HEK293 (cell line): Measurements from ENCODE around the gene ATAD1.
"Not testable (repeated sequence)": the region's sequence is repeated elsewhere in the genome, so short reads cannot be mapped to it uniquely, and the experiment has no call there.

Experiments
- CTCF ChIA-PET: fragments of 350-600 bp; formaldehyde crosslinking; extraction: SDS; loops from one replicate; lab custom pipeline; 2021; ENCODE audit warnings: antibody characterized with exemption; lab: Yijun Ruan, JAX
- POLR2A ChIA-PET: fragments of 300-600 bp; formaldehyde crosslinking; extraction: SDS; loops from one replicate; lab custom pipeline; 2020; ENCODE audit warnings: antibody characterized with exemption, inconsistent platforms; lab: Yijun Ruan, JAX
- H3K27ac ChIP-seq: fragments of 200-500 bp; sonication (Bioruptor generic); 2 replicates; pipeline ENCODE4 v1.5.1; 2014; ENCODE audit warnings: low read depth, low read length, control low read depth, inconsistent platforms; ENCODE audit errors: extremely low read depth
- H3K36me3 ChIP-seq, 2 experiments: fragments of 200-500 bp in 1 of 2; sonication (Bioruptor generic) in 1 of 2; 1 replicate in 1 of 2; 2 replicates in 1 of 2; pipeline ENCODE4 v1.5.1; 2014 to 2017; ENCODE audit warnings: inconsistent platforms in 2 of 2, low read length in 2 of 2; ENCODE audit not compliant: control insufficient read depth in 2 of 2, insufficient read depth in 1 of 2
- H3K4me1 ChIP-seq: fragments of 200-500 bp; sonication (Bioruptor generic); 2 replicates; pipeline ENCODE4 v1.5.1; 2014; ENCODE audit warnings: mild to moderate bottlenecking, low read length, inconsistent platforms; ENCODE audit not compliant: control insufficient read depth, insufficient read depth
- H3K4me3 ChIP-seq: 2 replicates; pipeline ENCODE4 v1.5.1; 2011; ENCODE audit warnings: low read depth, mild to moderate bottlenecking, control low read depth, low read length, moderate library complexity
- H3K9me3 ChIP-seq: fragments of 200-500 bp; sonication (Bioruptor generic); 2 replicates; pipeline ENCODE4 v1.5.1; 2014; ENCODE audit warnings: low read depth, low read length, inconsistent platforms; ENCODE audit not compliant: control insufficient read depth, insufficient read depth
- GFI1B ChIP-seq: fragments of 450-650 bp; formaldehyde crosslinking; IDR thresholded peaks from 2 replicates; pipeline ENCODE4 v1.5.1; 2016; ENCODE audit warnings: missing biosample characterization, missing genetic modification characterization
- MYNN ChIP-seq: fragments of 450-650 bp; formaldehyde crosslinking; IDR thresholded peaks from 2 replicates; pipeline ENCODE4 v1.5.1; 2016; ENCODE audit warnings: missing biosample characterization, missing genetic modification characterization, borderline replicate concordance
- YY1 ChIP-seq: fragments of 450-650 bp; formaldehyde crosslinking; IDR thresholded peaks from 2 replicates; pipeline ENCODE4 v1.5.1; 2018; ENCODE audit warnings: missing biosample characterization, missing genetic modification characterization
- ZBTB17 ChIP-seq: fragments of 450-650 bp; formaldehyde crosslinking; IDR thresholded peaks from 2 replicates; pipeline ENCODE4 v1.5.1; 2016; ENCODE audit warnings: missing biosample characterization, missing genetic modification characterization
- ZNF174 ChIP-seq: fragments of 450-650 bp; formaldehyde crosslinking; IDR thresholded peaks from 2 replicates; pipeline ENCODE4 v1.5.0; 2017; ENCODE audit warnings: missing biosample characterization, mild to moderate bottlenecking, missing genetic modification characterization
- ZNF335 ChIP-seq: fragments of 450-650 bp; formaldehyde crosslinking; conservative IDR thresholded peaks from 2 replicates; pipeline ENCODE4 v1.5.1; 2016; ENCODE audit warnings: missing biosample characterization, missing genetic modification characterization
- ZNF366 ChIP-seq: fragments of 450-650 bp; formaldehyde crosslinking; conservative IDR thresholded peaks from 2 replicates; pipeline ENCODE4 v1.5.1; 2016; ENCODE audit warnings: missing biosample characterization, missing genetic modification characterization
- ZNF394 ChIP-seq: fragments of 450-650 bp; formaldehyde crosslinking; IDR thresholded peaks from 2 replicates; pipeline ENCODE4 v1.5.1; 2016; ENCODE audit warnings: missing biosample characterization, missing genetic modification characterization, mild to moderate bottlenecking, moderate library complexity, borderline replicate concordance
- ZNF571 ChIP-seq: fragments of 450-650 bp; formaldehyde crosslinking; IDR thresholded peaks from 2 replicates; pipeline ENCODE4 v1.5.0; 2017; ENCODE audit warnings: missing biosample characterization, missing genetic modification characterization
- ZNF660 ChIP-seq: fragments of 450-650 bp; IDR thresholded peaks from 2 replicates; pipeline ENCODE4 v1.5.1; 2018; ENCODE audit warnings: missing biosample characterization, mild to moderate bottlenecking, missing genetic modification characterization
- TF ChIP-seq, protein P1 (sequence below): IDR thresholded peaks from 2 replicates; pipeline ENCODE4 v1.6.1; 2011; ENCODE audit warnings: mild to moderate bottlenecking, low read depth, low read length, borderline replicate concordance
- TF ChIP-seq, protein P2 (sequence below): fragments of 450-650 bp; formaldehyde crosslinking; IDR thresholded peaks from 2 replicates; pipeline ENCODE4 v1.5.1; 2016; ENCODE audit warnings: missing biosample characterization, missing genetic modification characterization
- TF ChIP-seq, protein P3 (sequence below): fragments of 450-650 bp; formaldehyde crosslinking; optimal IDR thresholded peaks from 2 replicates; pipeline ENCODE3; 2016; ENCODE audit warnings: missing biosample characterization, mild to moderate bottlenecking, missing genetic modification characterization
- TF ChIP-seq, protein P4 (sequence below): fragments of 450-650 bp; formaldehyde crosslinking; IDR thresholded peaks from 2 replicates; pipeline ENCODE4 v1.5.1; 2016; ENCODE audit warnings: missing biosample characterization, missing genetic modification characterization

ATAD1 gene

DNA sequence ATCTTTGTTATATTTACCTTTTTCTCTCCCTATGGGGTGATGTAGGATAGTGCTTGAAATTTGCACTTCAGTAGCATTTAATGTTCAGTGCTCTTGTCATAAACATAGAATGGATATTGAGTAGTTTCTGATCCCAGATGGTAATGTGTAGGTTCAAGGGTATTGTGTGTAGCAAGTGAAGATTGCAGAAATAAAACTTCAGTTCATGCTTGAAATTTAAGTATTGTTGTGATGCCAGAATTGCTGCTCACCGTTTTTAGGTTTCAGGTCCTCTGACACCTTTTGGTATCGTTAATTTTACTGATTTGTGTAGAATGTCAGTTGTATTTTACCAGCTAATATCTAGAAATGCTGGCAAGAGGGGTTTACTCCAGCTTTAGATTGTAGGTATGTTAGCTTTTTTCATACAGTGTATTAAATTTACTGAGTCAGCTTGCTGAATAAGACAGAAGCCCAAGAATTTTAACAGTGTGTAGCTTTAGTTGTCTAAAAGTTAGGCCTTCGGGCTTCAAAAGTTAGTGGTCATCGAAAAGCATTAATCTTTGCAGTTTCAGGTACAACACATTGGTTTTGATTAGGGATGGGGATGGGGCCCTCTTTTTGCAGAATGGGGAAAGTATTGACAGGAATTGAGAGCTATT, 47.3 kb upstream of the ATAD1 start (continued):
- TF ChIP-seq, protein P1, sequence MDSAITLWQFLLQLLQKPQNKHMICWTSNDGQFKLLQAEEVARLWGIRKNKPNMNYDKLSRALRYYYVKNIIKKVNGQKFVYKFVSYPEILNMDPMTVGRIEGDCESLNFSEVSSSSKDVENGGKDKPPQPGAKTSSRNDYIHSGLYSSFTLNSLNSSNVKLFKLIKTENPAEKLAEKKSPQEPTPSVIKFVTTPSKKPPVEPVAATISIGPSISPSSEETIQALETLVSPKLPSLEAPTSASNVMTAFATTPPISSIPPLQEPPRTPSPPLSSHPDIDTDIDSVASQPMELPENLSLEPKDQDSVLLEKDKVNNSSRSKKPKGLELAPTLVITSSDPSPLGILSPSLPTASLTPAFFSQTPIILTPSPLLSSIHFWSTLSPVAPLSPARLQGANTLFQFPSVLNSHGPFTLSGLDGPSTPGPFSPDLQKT: no peak
- no peak for TF ChIP-seq MYNN (tag by site-specific recombination)

DNA sequence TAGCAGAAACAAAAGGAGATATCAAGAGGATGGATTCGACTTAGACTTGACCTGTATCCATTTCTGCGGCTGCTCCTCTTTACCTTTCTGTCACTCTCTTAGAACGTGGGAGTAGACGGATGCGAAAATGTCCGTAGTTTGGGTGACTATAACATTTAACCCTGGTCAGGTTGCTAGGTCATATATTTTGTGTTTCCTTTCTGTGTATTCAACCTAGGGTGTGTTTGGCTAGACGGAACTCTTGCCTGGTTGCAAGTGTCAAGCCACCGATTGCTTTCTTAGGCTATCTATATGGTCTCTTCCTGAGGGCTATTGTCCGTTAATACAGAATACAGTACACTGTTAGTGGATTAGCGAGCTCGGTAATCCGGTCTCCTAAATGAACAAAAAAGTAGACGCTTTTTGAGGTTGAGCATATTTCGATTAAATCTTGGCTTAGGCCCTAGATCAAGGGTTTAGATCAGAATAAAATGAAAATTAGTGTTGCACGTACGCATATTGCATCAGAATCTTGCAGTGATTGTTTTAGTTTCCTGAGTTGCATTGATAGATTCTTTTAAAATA, 46.6 kb upstream of the ATAD1 start:
- Histone ChIP-seq H3K36me3 (no peaks in the 10 kb centered on the region), H3K4me3 (peak overlapping the region; percentile 60), H3K4me1 (peaks cover 14% of the 10 kb centered on the region; the same call in 1 of the 2 replicates), H3K9me3 (no peaks in the 10 kb centered on the region), H3K27ac (peak overlapping the region; percentile 99)
- POLR2A ChIA-PET: interaction anchor here (1.1 to 2.0 kb wide), 2 partner anchors 10 to 19 kb away, joined by 3 to 5 read pairs; no protein-coding TSS in a partner anchor
- CTCF ChIA-PET: no interaction called here
- TF ChIP-seq, protein P2, sequence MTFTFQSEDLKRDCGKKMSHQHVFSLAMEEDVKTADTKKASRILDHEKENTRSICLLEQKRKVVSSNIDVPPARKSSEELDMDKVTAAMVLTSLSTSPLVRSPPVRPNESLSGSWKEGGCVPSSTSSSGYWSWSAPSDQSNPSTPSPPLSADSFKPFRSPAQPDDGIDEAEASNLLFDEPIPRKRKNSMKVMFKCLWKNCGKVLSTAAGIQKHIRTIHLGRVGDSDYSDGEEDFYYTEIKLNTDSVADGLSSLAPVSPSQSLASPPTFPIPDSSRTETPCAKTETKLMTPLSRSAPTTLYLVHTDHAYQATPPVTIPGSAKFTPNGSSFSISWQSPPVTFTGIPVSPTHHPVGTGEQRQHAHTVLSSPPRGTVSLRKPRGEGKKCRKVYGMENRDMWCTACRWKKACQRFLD: no peak
- TF ChIP-seq ZNF660 (tag by site-specific recombination) (0 out of 2 replicates have a peak, but pooled peaks have one; percentile 19), ZNF174 (no peak), GFI1B (tag by site-specific recombination) (peak; percentile 65), ZNF335 (tag by site-specific recombination) (peak; percentile 16; the same call in 1 of the 2 replicates), MYNN (tag by site-specific recombination) (no peak), ZBTB17 (tag by site-specific recombination) (peak; percentile 92), ZNF571 (tag by site-specific recombination) (no peak), ZNF366 (tag by site-specific recombination) (0 out of 2 replicates have a peak, but pooled peaks have one; percentile 20)
- TF ChIP-seq, protein P3, sequence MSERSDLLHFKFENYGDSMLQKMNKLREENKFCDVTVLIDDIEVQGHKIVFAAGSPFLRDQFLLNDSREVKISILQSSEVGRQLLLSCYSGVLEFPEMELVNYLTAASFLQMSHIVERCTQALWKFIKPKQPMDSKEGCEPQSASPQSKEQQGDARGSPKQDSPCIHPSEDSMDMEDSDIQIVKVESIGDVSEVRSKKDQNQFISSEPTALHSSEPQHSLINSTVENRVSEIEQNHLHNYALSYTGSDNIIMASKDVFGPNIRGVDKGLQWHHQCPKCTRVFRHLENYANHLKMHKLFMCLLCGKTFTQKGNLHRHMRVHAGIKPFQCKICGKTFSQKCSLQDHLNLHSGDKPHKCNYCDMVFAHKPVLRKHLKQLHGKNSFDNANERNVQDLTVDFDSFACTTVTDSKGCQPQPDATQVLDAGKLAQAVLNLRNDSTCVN (tag by site-specific recombination): no peak
- TF ChIP-seq, protein P4, sequence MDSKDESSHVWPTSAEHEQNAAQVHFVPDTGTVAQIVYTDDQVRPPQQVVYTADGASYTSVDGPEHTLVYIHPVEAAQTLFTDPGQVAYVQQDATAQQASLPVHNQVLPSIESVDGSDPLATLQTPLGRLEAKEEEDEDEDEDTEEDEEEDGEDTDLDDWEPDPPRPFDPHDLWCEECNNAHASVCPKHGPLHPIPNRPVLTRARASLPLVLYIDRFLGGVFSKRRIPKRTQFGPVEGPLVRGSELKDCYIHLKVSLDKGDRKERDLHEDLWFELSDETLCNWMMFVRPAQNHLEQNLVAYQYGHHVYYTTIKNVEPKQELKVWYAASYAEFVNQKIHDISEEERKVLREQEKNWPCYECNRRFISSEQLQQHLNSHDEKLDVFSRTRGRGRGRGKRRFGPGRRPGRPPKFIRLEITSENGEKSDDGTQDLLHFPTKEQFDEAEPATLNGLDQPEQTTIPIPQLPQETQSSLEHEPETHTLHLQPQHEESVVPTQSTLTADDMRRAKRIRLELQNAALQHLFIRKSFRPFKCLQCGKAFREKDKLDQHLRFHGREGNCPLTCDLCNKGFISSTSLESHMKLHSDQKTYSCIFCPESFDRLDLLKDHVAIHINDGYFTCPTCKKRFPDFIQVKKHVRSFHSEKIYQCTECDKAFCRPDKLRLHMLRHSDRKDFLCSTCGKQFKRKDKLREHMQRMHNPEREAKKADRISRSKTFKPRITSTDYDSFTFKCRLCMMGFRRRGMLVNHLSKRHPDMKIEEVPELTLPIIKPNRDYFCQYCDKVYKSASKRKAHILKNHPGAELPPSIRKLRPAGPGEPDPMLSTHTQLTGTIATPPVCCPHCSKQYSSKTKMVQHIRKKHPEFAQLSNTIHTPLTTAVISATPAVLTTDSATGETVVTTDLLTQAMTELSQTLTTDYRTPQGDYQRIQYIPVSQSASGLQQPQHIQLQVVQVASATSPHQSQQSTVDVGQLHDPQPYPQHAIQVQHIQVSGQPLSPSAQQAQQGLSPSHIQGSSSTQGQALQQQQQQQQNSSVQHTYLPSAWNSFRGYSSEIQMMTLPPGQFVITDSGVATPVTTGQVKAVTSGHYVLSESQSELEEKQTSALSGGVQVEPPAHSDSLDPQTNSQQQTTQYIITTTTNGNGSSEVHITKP (tag by site-specific recombination): peak; percentile 38; the same call in 1 of the 2 replicates

DNA sequence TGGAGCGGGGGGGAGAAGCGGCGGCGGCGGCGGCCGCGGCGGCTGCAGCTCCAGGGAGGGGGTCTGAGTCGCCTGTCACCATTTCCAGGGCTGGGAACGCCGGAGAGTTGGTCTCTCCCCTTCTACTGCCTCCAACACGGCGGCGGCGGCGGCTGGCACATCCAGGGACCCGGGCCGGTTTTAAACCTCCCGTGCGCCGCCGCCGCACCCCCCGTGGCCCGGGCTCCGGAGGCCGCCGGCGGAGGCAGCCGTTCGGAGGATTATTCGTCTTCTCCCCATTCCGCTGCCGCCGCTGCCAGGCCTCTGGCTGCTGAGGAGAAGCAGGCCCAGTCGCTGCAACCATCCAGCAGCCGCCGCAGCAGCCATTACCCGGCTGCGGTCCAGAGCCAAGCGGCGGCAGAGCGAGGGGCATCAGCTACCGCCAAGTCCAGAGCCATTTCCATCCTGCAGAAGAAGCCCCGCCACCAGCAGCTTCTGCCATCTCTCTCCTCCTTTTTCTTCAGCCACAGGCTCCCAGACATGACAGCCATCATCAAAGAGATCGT, 46.0 kb upstream of the ATAD1 start:
- peak overlapping the region; percentile 60 for H3K4me3 ChIP-seq
- not testable (repeated sequence) for H3K36me3 ChIP-seq, H3K9me3 ChIP-seq
- CTCF ChIA-PET: interaction anchor here (0.6 kb wide), 1 partner anchor 345 kb away, joined by 5 read pairs; no protein-coding TSS in a partner anchor
- H3K27ac ChIP-seq: peak overlapping the region; percentile 99
- POLR2A ChIA-PET: interaction anchor here (1.0 to 2.9 kb wide), 12 partner anchors 8 to 523 kb away, joined by 3 to 30 read pairs (median 5); partner anchors contain the start of gene ATAD1
- TF ChIP-seq ZNF394 (tag by site-specific recombination): 0 out of 2 replicates have a peak, but pooled peaks have one; percentile 28
- peak; percentile 72 for TF ChIP-seq YY1 (tag by site-specific recombination)
- peaks cover 14% of the 10 kb centered on the region; the same call in 1 of the 2 replicates for H3K4me1 ChIP-seq
